D721Med (cell line): ENCODE data around the gene SPG7.

ENCODE experiments used
- DNase-seq: peaks from one replicate; pipeline ENCODE4 v3.0.0; 2011; ENCODE audit warnings: low spot score; ENCODE audit not compliant: insufficient read length
- FAIRE-seq: peaks from 2 replicates; lab custom pipeline; 2011; peaks lifted over from hg19 to GRCh38; lab: Jason Lieb, UNC
- TF ChIP-seq, protein P1 (sequence below): IDR thresholded peaks from 2 replicates; pipeline ENCODE4 v1.5.1; 2012; ENCODE audit warnings: mild to moderate bottlenecking, control low read depth; ENCODE audit not compliant: insufficient read depth; ENCODE audit errors: missing control alignments

The SPG7 gene

DNA sequence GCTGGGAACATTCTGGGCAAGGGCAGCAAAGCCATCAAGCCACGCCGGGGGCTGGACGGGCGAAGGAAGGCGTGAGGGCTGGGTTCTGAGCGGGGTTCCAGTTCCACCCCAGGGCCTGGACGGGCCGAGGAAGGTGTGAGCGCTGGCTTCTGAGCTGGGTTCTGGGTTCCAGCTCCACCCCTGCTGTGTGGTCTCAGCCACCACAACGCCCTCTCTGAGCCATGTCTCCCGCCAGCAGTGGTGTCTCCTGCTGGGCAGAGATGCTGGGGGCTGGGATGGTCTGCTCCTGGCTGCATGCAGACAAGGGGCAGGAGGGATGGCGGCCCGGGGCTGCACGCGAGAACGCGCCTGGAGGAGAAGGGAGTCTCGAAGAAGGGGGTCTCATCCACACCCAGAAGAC, 63.4 kb downstream of the SPG7 start:
- TF ChIP-seq, protein P1, sequence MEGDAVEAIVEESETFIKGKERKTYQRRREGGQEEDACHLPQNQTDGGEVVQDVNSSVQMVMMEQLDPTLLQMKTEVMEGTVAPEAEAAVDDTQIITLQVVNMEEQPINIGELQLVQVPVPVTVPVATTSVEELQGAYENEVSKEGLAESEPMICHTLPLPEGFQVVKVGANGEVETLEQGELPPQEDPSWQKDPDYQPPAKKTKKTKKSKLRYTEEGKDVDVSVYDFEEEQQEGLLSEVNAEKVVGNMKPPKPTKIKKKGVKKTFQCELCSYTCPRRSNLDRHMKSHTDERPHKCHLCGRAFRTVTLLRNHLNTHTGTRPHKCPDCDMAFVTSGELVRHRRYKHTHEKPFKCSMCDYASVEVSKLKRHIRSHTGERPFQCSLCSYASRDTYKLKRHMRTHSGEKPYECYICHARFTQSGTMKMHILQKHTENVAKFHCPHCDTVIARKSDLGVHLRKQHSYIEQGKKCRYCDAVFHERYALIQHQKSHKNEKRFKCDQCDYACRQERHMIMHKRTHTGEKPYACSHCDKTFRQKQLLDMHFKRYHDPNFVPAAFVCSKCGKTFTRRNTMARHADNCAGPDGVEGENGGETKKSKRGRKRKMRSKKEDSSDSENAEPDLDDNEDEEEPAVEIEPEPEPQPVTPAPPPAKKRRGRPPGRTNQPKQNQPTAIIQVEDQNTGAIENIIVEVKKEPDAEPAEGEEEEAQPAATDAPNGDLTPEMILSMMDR = no peak
- FAIRE-seq (no peak), DNase-seq (no peak)

DNA sequence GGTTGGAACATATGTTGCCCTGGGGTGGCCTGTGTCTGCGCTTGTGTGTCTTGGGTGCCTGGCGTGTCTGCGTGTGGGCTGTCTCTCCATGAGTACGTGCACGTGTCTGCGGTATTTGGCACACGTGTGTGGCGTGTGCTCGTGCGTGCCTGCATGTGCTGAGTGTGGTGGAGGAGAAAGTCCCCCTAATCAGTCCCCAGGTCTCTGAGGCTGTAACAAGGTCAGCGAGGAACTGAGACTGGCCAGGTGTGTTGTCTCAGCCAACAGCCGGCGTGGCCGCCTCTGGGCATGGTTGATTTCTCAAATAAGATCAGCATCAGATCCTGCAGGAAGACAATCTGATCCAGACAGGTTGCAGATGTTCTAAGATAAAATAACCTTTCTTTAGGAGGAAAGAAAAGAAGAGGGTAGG, 63.9 kb downstream of the SPG7 start:
- FAIRE-seq = no peak
- no peak for DNase-seq
- TF ChIP-seq, protein P1 = no peak

DNA sequence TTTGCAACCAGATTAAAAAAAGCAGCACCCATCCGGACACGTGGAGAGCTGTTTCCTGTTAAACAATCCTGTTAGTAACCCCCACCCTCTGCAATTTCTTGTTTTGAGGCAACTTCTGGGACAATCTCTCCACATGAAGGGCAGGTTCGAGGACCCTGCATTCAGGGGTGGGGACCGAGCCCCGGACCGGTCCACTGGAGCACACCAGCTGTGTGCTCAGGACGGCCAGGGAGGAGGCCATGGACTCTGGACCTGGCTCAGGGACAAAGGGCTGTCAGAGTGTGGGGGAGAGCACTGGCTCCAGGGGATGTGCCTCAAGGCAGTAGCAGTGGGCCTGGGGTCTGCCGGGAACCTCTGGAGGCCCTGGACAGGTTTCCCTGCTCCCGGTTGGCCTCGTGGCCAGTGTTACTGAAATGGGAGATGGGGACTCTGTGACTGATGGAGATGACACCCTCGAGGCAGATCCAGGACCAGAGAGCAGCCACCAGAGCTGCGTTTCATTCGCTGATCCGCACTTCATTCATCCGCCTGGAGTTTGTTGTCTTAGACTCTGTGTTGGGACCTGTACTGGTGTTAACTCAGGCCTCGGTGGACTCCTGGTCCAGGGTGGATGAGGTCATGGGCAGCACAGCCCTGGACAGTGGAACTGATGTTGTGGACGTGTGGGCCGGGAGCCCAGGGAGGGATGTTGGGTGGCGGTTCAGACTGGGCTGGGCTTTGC, 64.4 kb downstream of the SPG7 start:
- TF ChIP-seq, protein P1 = no peak
- FAIRE-seq = no peak
- DNase-seq = no peak

GRCh38 chr16:89573826-89574680, 65.8 kb downstream of the SPG7 start:
- DNase-seq = no peak
- TF ChIP-seq, protein P1 = no peak
- no peak for FAIRE-seq

DNA sequence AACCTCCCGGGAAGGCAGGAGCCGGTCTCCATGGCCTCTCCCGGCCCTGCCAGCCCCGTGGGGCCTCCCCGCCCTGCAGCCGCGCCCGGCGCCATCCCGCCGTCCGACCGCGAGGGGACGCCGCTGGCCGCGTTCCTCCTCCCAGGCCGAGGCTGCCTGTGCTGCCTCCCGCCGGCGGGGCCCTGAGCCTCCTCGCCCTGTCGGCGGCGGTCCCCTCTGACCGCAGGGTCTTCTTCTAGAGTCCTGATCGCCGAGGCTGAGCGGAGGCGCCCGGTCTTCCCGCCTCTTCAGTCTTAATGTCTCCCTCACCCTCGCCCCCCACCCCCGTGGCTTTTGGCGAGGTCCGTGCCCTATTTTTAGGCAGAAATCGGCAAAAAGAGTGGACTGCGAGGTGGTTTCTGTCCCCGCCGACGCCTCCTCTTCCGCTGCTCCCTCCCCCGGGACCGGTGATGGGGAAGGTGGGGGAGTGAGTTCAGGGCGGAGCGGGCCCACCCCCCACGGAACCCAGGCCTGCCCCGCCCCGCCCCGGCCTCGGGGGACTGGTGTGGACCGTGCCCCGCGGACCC, 66.6 kb downstream of the SPG7 start:
- TF ChIP-seq, protein P1 = no peak
- DNase-seq = no peak
- no peak for FAIRE-seq

GRCh38 chr16:89575247-89576152, 67.3 kb downstream of the SPG7 start, which contains the start of gene CPNE7:
TSS of gene CPNE7 (plus strand) at chr16:89575758. CDS start at chr16:89575898, 140 bp downstream.
- FAIRE-seq (no peak), DNase-seq (no peak)
- TF ChIP-seq, protein P1 = no peak
